Spleen (tissue), 11 donors: Measurements from ENCODE around the gene DYRK1A. TPM values are rescaled to one million over a fixed set of nuclear protein-coding genes. Genes with fewer than 3 reads are reported as not detected.

Experiments
- DNase-seq: peaks from one replicate; pipeline ENCODE4 v3.0.0-alpha.2; 2020
- H3K27ac ChIP-seq, 8 donors: fragments of 200-600 bp; sonication (generic) in 7 of 8; 1 replicate in 4 of 8; 2 replicates in 4 of 8; pipeline versions ENCODE4 v1.5.0 to v1.8.0; 2016 to 2021; ENCODE audit warnings: inconsistent platforms in 4 of 8, mild to moderate bottlenecking in 4 of 8, moderate library complexity in 1 of 8
- H3K27me3 ChIP-seq, 7 donors: fragments of 200-600 bp; sonication (generic) in 6 of 7; replicated peaks in 1 of 7; 1 replicate in 4 of 7; 2 replicates in 3 of 7; pipeline versions ENCODE4 v1.5.0 to v1.8.0; 2016 to 2021; ENCODE audit warnings: inconsistent platforms in 3 of 7, mild to moderate bottlenecking in 1 of 7
- H3K36me3 ChIP-seq, 6 donors: fragments of 200-600 bp; sonication (generic) in 5 of 6; 1 replicate in 4 of 6; 2 replicates in 2 of 6; pipeline versions ENCODE4 v1.5.0 to v1.8.0; 2016 to 2021; ENCODE audit warnings: inconsistent platforms in 2 of 6
- H3K4me1 ChIP-seq, 6 donors: fragments of 200-600 bp; sonication (generic) in 5 of 6; 1 replicate in 3 of 6; 2 replicates in 3 of 6; pipeline versions ENCODE4 v1.5.0 to v1.8.0; 2016 to 2021; ENCODE audit warnings: inconsistent platforms in 3 of 6
- H3K4me3 ChIP-seq, 8 donors: fragments of 200-600 bp; sonication (generic) in 7 of 8; 1 replicate in 4 of 8; 2 replicates in 4 of 8; pipeline versions ENCODE4 v1.5.0 to v1.8.0; 2016 to 2021; ENCODE audit warnings: inconsistent platforms in 4 of 8, mild to moderate bottlenecking in 4 of 8, moderate library complexity in 2 of 8
- H3K9me3 ChIP-seq, 8 donors: fragments of 200-600 bp; sonication (generic) in 7 of 8; 1 replicate in 4 of 8; 2 replicates in 4 of 8; pipeline versions ENCODE4 v1.5.0 to v1.8.0; 2016 to 2021; ENCODE audit warnings: inconsistent platforms in 4 of 8
- CTCF ChIP-seq, 11 experiments: fragments of 200-600 bp in 7 of 11; fragments of 450-650 bp in 4 of 11; sonication (generic) in 4 of 11; IDR thresholded peaks in 8 of 11; conservative IDR thresholded peaks in 3 of 11; 1 replicate in 7 of 11; 2 replicates in 4 of 11; pipeline versions ENCODE4 v1.4.0 to v1.8.0; 2016 to 2021; ENCODE audit warnings: antibody characterized with exemption in 11 of 11, inconsistent platforms in 4 of 11, mild to moderate bottlenecking in 1 of 11
- POLR2A ChIP-seq, 3 donors: fragments of 450-650 bp; IDR thresholded peaks; one replicate each; pipeline ENCODE4 v1.5.1; 2017; ENCODE audit warnings: antibody characterized with exemption in 3 of 3, mild to moderate bottlenecking in 1 of 3
- POLR2AphosphoS5 ChIP-seq, 3 donors: sonication (generic); formaldehyde crosslinking; IDR thresholded peaks; one replicate each; pipeline ENCODE4 v1.5.1; 2017; ENCODE audit warnings: antibody characterized with exemption in 3 of 3
- WGBS, 5 donors: extraction: QIAGEN DNeasy Blood & Tissue Kit in 3 of 5; methylation state at CpG; one replicate each; pipeline versions ENCODE4 v1.1.5 to v1.1.7; 2013 to 2018; 5-methylcytosine and 5-hydroxymethylcytosine counted together
- intact Hi-C: fragments of 100-400 bp; cut with DNase I; formaldehyde crosslinking; loops from one replicate; pipeline ENCODE4 v1.15.0; 2023; ENCODE audit warnings: low total_unique reads
- polyA plus RNA-seq, 3 donors: library from polyadenylated mRNA; stranded (reverse); fragments of 200-250 nt; gene quantifications; one replicate each; pipeline ENCODE4 v1.2.1, GENCODE V29; 2013
- total RNA-seq, 7 donors: library from RNA; depleted of rRNA in 3 of 7; stranded (reverse); fragments of >200 nt in 3 of 7; fragmentation: NEBNext Ultra II Directional in 4 of 7; extraction: Animal tissue kit (Norgen Biotek cat#: 25700) in 4 of 7; gene quantifications; one replicate each; pipeline versions ENCODE4 v1.1.0 to v1.2.1, GENCODE V29; 2016 to 2021
- donor health status: healthy with polysubstance abuse.
- donor health status: DM: no; HTN: no; CAD: no; lungs with moderate emphysema.
- donor health status: DM: no; HTN: no; CAD: no.
- donor health status: Bipolar disorder and iron deficiency.
- donor health status: healthy.
- donor health status: DM: no; HTN: no; CAD: no.
- donor health status: DM: yes; HTN: yes; CAD: no.

DYRK1A gene
- total and polyA plus RNA-seq, 10 donors = 21.9 to 115 (median 95.1) TPM

GRCh38 chr21:37413553-37414291, 47.1 kb downstream of the DYRK1A start:
- WGBS, 5 donors = 63 to 70% (median 66%) methylated on average over 5 of the region's 5 CpGs
- DNase-seq = no peak
- intact Hi-C loops = no loop called here
- Histone ChIP-seq H3K27me3 (no peaks in the 10 kb centered on the region), H3K4me1 (peaks cover 72 to 100% (median 96%) of the 10 kb centered on the region in 6 donors), H3K36me3 (peaks cover 0 to 9% (median 0%) of the 10 kb centered on the region in 6 donors), H3K9me3 (no peaks in the 10 kb centered on the region), H3K27ac (peak overlapping the region in 6 of 8 donors; percentile 29 to 68 (median 42)), H3K4me3 (no peak overlapping the region)
- TF ChIP-seq CTCF (IDR thresholded peaks at IDR 0.05 in 8 of 11, conservative IDR thresholded peaks at IDR 0.05 in 3 of 11) (no peak), POLR2AphosphoS5 (IDR thresholded peaks at IDR 0.05) (no peak), POLR2A (IDR thresholded peaks at IDR 0.05) (no peak)

DNA sequence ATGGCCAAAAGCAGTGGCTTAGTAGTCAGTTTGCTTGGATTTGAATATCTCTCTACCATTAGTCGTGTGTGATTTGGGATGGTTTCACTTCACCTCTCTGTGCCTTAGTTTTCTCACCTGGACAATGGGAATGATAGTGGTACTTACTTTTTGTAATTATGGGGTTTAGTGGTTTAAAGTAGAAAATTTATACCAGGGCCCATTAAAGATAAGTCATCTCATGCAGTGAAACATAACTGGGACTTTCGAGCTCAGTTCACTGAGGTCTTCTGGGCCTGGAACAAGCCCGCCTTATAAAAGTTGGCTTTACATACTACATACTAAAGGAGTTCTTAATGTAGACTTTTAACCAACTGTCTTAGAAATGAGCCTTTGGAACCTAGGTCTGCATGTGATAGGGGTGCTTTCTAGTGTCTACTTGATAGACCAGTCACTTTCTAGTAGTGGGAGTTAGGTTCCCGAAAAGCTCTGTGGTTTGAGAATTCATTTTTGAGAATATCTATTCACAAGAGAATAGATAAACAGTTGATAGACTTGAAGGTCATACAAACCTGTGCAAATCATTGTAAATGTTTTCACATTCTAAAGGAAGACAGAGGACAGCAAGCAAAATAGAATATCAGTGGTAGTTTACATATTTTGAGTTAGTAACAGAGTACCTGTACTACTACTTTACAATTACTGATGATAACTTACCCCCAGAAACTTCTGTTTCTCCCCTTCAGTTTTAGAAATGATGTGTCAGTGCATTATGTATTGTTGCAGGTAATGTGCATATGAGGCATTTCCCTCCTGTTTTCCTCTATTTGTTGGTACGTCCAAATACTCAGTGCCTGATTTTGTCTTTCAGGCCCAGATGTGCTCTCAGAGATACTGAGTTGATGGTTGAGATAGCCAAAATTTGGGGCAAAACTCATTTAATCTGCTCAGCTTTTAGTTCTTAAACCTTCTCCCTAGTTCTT, 48.0 kb downstream of the DYRK1A start:
- Histone ChIP-seq H3K27me3 (no peaks in the 10 kb centered on the region), H3K36me3 (peaks cover 0 to 9% (median 0%) of the 10 kb centered on the region in 6 donors), H3K9me3 (no peaks in the 10 kb centered on the region), H3K27ac (peak overlapping the region in 7 of 8 donors; percentile 5 to 68 (median 41)), H3K4me3 (no peak overlapping the region), H3K4me1 (peaks cover 77 to 100% (median 96%) of the 10 kb centered on the region in 6 donors)
- intact Hi-C loops = no loop called here
- TF ChIP-seq POLR2AphosphoS5 (IDR thresholded peaks at IDR 0.05) (no peak), CTCF (IDR thresholded peaks at IDR 0.05 in 8 of 11, conservative IDR thresholded peaks at IDR 0.05 in 3 of 11) (no peak), POLR2A (IDR thresholded peaks at IDR 0.05) (no peak)
- WGBS, 5 donors = 77 to 82% (median 80%) methylated on average over 5 of the region's 5 CpGs
- DNase-seq = no peak

DNA sequence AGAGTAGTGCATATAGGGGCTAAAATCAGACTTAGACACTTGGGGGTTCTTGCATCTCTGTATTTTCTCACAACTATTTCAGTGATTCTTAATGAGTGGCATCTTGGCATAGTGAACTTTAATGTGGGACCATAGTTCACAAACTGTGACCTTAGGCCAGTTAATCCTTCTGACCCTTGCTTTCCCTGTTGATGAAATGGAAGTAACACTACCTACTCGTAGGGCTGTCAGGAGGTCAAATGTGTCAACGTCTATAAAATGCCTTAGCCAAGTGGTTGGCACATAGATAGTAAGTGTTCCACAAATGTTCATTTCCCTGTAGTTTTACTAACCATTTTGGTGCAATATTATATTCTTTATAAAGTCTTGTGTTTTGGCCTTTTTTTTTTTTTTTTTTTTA, 49.4 kb downstream of the DYRK1A start:
- Histone ChIP-seq H3K36me3 (peaks cover 0 to 4% (median 0%) of the 10 kb centered on the region in 6 donors), H3K9me3 (no peaks in the 10 kb centered on the region), H3K27me3 (no peaks in the 10 kb centered on the region), H3K4me3 (no peak overlapping the region), H3K4me1 (peaks cover 73 to 100% (median 96%) of the 10 kb centered on the region in 6 donors), H3K27ac (peak overlapping the region in 6 of 8 donors; percentile 11 to 68 (median 34))
- DNase-seq = no peak
- TF ChIP-seq CTCF (IDR thresholded peaks at IDR 0.05 in 8 of 11, conservative IDR thresholded peaks at IDR 0.05 in 3 of 11) (no peak), POLR2AphosphoS5 (IDR thresholded peaks at IDR 0.05) (no peak), POLR2A (IDR thresholded peaks at IDR 0.05) (no peak)
- intact Hi-C loops = no loop called here
- 37 to 54% (median 48%) methylated on average over 2 of the region's 2 CpGs for WGBS, 5 donors
